Head of caudate nucleus (tissue), 42 donors: ENCODE results near the gene MMP15.

Experiments used
- DNase-seq, 42 donors: peaks; one replicate each; pipeline versions ENCODE4 v3.0.0 to v3.0.0-alpha.2; 2020 to 2021; ENCODE audit warnings: mixed read lengths in 7 of 42
- intact Hi-C: fragments of 100-400 bp; cut with DNase I; formaldehyde crosslinking; loops from one replicate; pipeline ENCODE4 v1.15.0; 2022

MMP15 gene

GRCh38 chr16:57994778-57995177 is 30.8 kb upstream of the MMP15 start:
- peak in 9 of 42 donors; percentile 17 to 54 (median 27) for DNase-seq
- intact Hi-C loops = no loop called here

- no peak for DNase-seq
- intact Hi-C loops = no loop called here
These were observed 29.7 kb upstream of the MMP15 start for GRCh38 chr16:57995721-57996405.

- intact Hi-C loops = no loop called here
- no peak for DNase-seq
These were observed 29.0 kb upstream of the MMP15 start for GRCh38 chr16:57996406-57997175.

GRCh38 chr16:57997176-57997527 is 28.4 kb upstream of the MMP15 start:
- intact Hi-C loops = no loop called here
- DNase-seq = no peak

GRCh38 chr16:57997528-57998265 is 27.9 kb upstream of the MMP15 start:
- no peak for DNase-seq
- intact Hi-C loops = no loop called here

GRCh38 chr16:57998486-57998885 is 27.1 kb upstream of the MMP15 start:
- intact Hi-C loops = no loop called here

GRCh38 chr16:57998992-57999365 is 26.6 kb upstream of the MMP15 start:
- no peak for DNase-seq
- intact Hi-C loops = no loop called here

More at GRCh38 chr16:57998486-57998885, 27.1 kb upstream of the MMP15 start:
- no peak for DNase-seq

- DNase-seq = peak in 13 of 42 donors; percentile 23 to 65 (median 42)
- intact Hi-C loops = no loop called here
These were observed 26.1 kb upstream of the MMP15 start for GRCh38 chr16:57999366-57999970.

- DNase-seq = peak in 7 of 42 donors; percentile 11 to 47 (median 30)
These were observed 25.4 kb upstream of the MMP15 start, which contains the start of gene ZNF319 for GRCh38 chr16:57999971-58000705. TSS of gene ZNF319 (minus strand) at chr16:58000672. CDS start at chr16:57998265, 2,407 bp downstream.

GRCh38 chr16:58000706-58001676 is 24.6 kb upstream of the MMP15 start, which contains the start of gene USB1:
TSS of gene USB1 (plus strand) at chr16:58001407. CDS start at chr16:58001484, 77 bp downstream.
- intact Hi-C loops = loop anchor here (5.0 to 10.0 kb wide), 2 partner anchors 99 to 246 kb away; no protein-coding TSS in a partner anchor
- peak; percentile 58 to 95 (median 89) for DNase-seq

More at GRCh38 chr16:57999971-58000705, 25.4 kb upstream of the MMP15 start, which contains the start of gene ZNF319:
- intact Hi-C loops = loop anchor here (5.0 to 10.0 kb wide), 2 partner anchors 98 to 245 kb away; no protein-coding TSS in a partner anchor

- DNase-seq = no peak
- intact Hi-C loops = loop anchor here (5.0 to 10.0 kb wide), 2 partner anchors 100 to 247 kb away; no protein-coding TSS in a partner anchor
These were observed 23.7 kb upstream of the MMP15 start for GRCh38 chr16:58001781-58002415.

- intact Hi-C loops = loop anchor here (5.0 to 10.0 kb wide), 2 partner anchors 100 to 248 kb away; no protein-coding TSS in a partner anchor
- no peak for DNase-seq
These were observed 23.1 kb upstream of the MMP15 start for GRCh38 chr16:58002416-58002800.

GRCh38 chr16:58002936-58003335 is 22.6 kb upstream of the MMP15 start:
- DNase-seq = no peak
- intact Hi-C loops = loop anchor here (5.0 to 10.0 kb wide), 2 partner anchors 101 to 248 kb away; no protein-coding TSS in a partner anchor

GRCh38 chr16:58004736-58005135 is 20.8 kb upstream of the MMP15 start:
- intact Hi-C loops = loop anchor here (5.0 to 10.0 kb wide), 2 partner anchors 102 to 250 kb away; no protein-coding TSS in a partner anchor
- peak in 7 of 42 donors; percentile 26 to 73 (median 59) for DNase-seq

GRCh38 chr16:58009856-58010416 is 15.6 kb upstream of the MMP15 start:
- no peak for DNase-seq
- intact Hi-C loops = loop anchor here (10.0 kb wide), 1 partner anchor 255 kb away; no protein-coding TSS in a partner anchor

GRCh38 chr16:58010886-58011285 is 14.7 kb upstream of the MMP15 start:
- intact Hi-C loops = no loop called here
- DNase-seq = no peak
